GM12891 (cell line): ENCODE results near the gene NOL7.

ENCODE experiments used
- PAX5 ChIP-seq: IDR thresholded peaks from 2 replicates; pipeline ENCODE4 v1.6.1; 2011; ENCODE audit warnings: low read length, moderate library complexity, mild to moderate bottlenecking; ENCODE audit not compliant: insufficient read depth, severe bottlenecking
- POLR2A ChIP-seq: IDR thresholded peaks from 2 replicates; pipeline ENCODE4 v1.6.1; 2011; ENCODE audit warnings: low read depth, low read length, control low read depth
- POLR2AphosphoS5 ChIP-seq: IDR thresholded peaks from 2 replicates; pipeline ENCODE4 v1.6.1; 2011; ENCODE audit warnings: low read depth, low read length, control low read depth
- POU2F2 ChIP-seq: IDR thresholded peaks from 2 replicates; pipeline ENCODE4 v1.6.1; 2011; ENCODE audit warnings: low read depth, mild to moderate bottlenecking, control low read depth, low read length, moderate library complexity
- SPI1 ChIP-seq: IDR thresholded peaks from 2 replicates; pipeline ENCODE4 v1.6.1; 2011; ENCODE audit warnings: low read depth, low read length, control low read depth
- TAF1 ChIP-seq: IDR thresholded peaks from 2 replicates; pipeline ENCODE4 v1.6.1; 2011; ENCODE audit warnings: low read depth, low read length, control low read depth

DNA sequence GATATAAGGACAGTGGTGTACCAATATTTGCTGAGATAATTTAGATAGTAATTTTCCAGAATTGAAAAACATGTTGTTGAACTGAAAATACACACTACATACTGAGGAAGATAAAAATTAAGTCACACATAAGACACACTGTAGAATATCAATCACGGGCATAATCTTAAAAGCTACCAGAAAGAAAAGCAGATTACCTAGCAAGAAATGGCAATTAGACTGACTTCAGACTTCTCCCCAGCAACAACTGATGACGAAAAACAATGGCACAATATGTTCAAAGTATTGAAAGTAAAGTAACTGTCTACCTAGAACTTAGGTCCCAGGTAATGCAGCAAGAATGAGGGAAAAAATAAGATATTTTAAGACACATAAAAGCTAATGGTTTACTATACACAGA is 46.5 kb downstream of the NOL7 start:
- TF ChIP-seq SPI1 (no peak), POLR2A (no peak), TAF1 (no peak), POLR2AphosphoS5 (no peak), PAX5 (no peak), POU2F2 (no peak)
